MCF 10A (cell line): ENCODE results near the gene AUP1. TPM values are rescaled to one million over a fixed set of nuclear protein-coding genes. Genes with fewer than 3 reads are reported as not detected.
A peak's percentile ranks its signal among the peaks of the same experiment; 100 is the strongest.

Source experiments
- BruUV-seq: library from RNA; stranded (reverse); fragments of 400-500 nt; replicated peaks from 2 replicates; lab custom pipeline; 2021; lab: Mats Ljungman, UMichigan
- CTCF ChIA-PET: fragments of 300-600 bp; sonication (Branson Sonifier 250); formaldehyde crosslinking; extraction: SDS; loops from one replicate; lab custom pipeline; 2021; ENCODE audit warnings: antibody characterized with exemption, inconsistent platforms; lab: Yijun Ruan, JAX
- POLR2A ChIA-PET: fragments of 300-600, 350-650 bp; sonication (Branson Sonifier 250); formaldehyde crosslinking; extraction: SDS; loops from one replicate; lab custom pipeline; 2020; ENCODE audit warnings: antibody characterized with exemption, inconsistent platforms; lab: Yijun Ruan, JAX
- DNase-seq: peaks from one replicate; pipeline ENCODE4 v3.0.0-alpha.2; 2018; ENCODE audit not compliant: unreplicated experiment
- H3K27ac Mint-ChIP-seq: one replicate; pipeline ENCODE4 v1.8.0; 2022; ENCODE audit warnings: mild to moderate bottlenecking, low read depth, mixed read lengths; ENCODE audit not compliant: unreplicated experiment
- H3K27me3 Mint-ChIP-seq: one replicate; pipeline ENCODE4 v1.8.0; 2022; ENCODE audit warnings: mixed read lengths; ENCODE audit not compliant: insufficient read depth, unreplicated experiment
- H3K36me3 Mint-ChIP-seq: one replicate; pipeline ENCODE4 v1.8.0; 2022; ENCODE audit warnings: mild to moderate bottlenecking, moderate library complexity, mixed read lengths; ENCODE audit not compliant: insufficient read depth, unreplicated experiment
- H3K4me1 Mint-ChIP-seq: one replicate; pipeline ENCODE4 v1.8.0; 2022; ENCODE audit warnings: mixed read lengths; ENCODE audit not compliant: insufficient read depth, unreplicated experiment
- H3K4me3 Mint-ChIP-seq: one replicate; pipeline ENCODE4 v1.8.0; 2022; ENCODE audit warnings: mild to moderate bottlenecking, moderate library complexity, mixed read lengths; ENCODE audit not compliant: unreplicated experiment
- H3K9me3 Mint-ChIP-seq: one replicate; pipeline ENCODE4 v1.8.0; 2022; ENCODE audit warnings: mixed read lengths; ENCODE audit not compliant: unreplicated experiment
- CTCF ChIP-seq: fragments of 200-600 bp; IDR thresholded peaks from one replicate; pipeline ENCODE4 v1.8.0; 2022; ENCODE audit warnings: antibody characterized with exemption, mild to moderate bottlenecking; ENCODE audit not compliant: unreplicated experiment
- intact Hi-C: fragments of 100-400 bp; cut with micrococcal nuclease; formaldehyde crosslinking; loops from 2 replicates; pipeline ENCODE4 v1.14.1; 2022
- total RNA-seq: library from RNA; stranded (reverse); gene quantifications from 2 replicates; pipeline ENCODE4 v1.2.3, GENCODE V29; 2022

AUP1 gene
- total RNA-seq, 1 experiment from 2014 or later = 140 TPM

- H3K36me3 Mint-ChIP-seq = peaks cover 21% of the 10 kb centered on the region
- TF ChIP-seq CTCF = no peak
- intact Hi-C loops = no loop called here
- no TSS peak for BruUV-seq
- ChIA-PET CTCF (no interaction called here), POLR2A (no interaction called here)
- H3K9me3 Mint-ChIP-seq = no peaks in the 10 kb centered on the region
- peaks cover 11% of the 10 kb centered on the region for H3K4me1 Mint-ChIP-seq
- no peak for DNase-seq
- H3K27ac Mint-ChIP-seq = no peak within 1 kb of the TSS
- H3K27me3 Mint-ChIP-seq = peaks cover 16% of the 10 kb centered on the region
- peak within 1 kb of the TSS; percentile 51 for H3K4me3 Mint-ChIP-seq
Observed at GRCh38 chr2:74499267-74499939, 30.1 kb downstream of the AUP1 start, which contains the start of gene LBX2. TSS of gene LBX2 (minus strand) at chr2:74499603. CDS start at chr2:74499537, 66 bp downstream.

GRCh38 chr2:74498500-74499266 lies 30.8 kb downstream of the AUP1 start:
- peaks cover 11% of the 10 kb centered on the region for H3K4me1 Mint-ChIP-seq
- H3K4me3 Mint-ChIP-seq = peak overlapping the region; percentile 51
- peaks cover 14% of the 10 kb centered on the region for H3K36me3 Mint-ChIP-seq
- BruUV-seq = no TSS peak
- intact Hi-C loops = no loop called here
- DNase-seq = no peak
- CTCF ChIA-PET = interaction anchor here (1.5 kb wide), 1 partner anchor 15 kb away, joined by 5 read pairs; the partner anchor contains the start of genes CCDC142 and TTC31
- TF ChIP-seq CTCF = no peak
- H3K9me3 Mint-ChIP-seq = no peaks in the 10 kb centered on the region
- peaks cover 16% of the 10 kb centered on the region for H3K27me3 Mint-ChIP-seq
- POLR2A ChIA-PET = interaction anchor here (0.6 to 1.9 kb wide), 3 partner anchors 8 to 87 kb away, joined by 3 to 9 read pairs (median 3); partner anchors contain the start of gene PCGF1
- no peak overlapping the region for H3K27ac Mint-ChIP-seq

DNA sequence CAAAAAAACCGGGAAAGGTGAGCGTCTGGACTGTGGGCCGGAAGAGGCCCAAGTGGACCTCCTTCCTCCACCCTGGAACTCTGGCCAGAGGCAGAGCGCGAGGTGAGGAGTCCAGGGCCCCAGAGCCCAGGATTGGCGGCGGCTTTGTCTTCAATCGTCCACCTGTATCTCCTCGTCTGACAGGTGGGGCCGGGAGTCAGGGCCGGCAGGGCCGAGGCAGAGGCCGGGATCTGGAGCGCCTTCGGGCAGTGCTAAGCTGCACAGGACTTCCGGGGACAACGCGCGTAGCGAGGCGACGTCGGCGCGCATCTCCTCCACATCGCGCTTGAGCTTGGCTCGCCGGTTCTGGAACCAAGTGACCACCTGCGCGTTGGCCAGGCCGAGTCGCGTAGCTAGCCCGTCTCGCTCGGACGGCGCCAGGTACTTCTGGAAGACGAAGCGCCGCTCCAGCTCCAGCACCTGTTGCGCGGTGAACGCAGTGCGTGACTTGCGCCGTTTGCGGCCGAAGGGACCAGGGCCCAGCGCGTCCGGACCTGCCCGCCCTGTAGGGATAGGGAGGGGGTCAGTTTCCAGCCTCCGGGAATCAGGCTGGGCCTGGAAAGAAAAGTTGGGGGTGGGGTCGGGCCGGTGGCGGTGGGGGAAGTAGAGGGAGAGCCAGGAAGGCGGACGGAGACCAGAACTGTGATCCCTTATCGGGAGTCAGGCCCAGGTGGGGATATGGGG lies 31.6 kb downstream of the AUP1 start:
- intact Hi-C loops = no loop called here
- Mint-ChIP-seq H3K4me1 (peaks cover 11% of the 10 kb centered on the region), H3K27me3 (peaks cover 16% of the 10 kb centered on the region), H3K4me3 (peak overlapping the region; percentile 51), H3K27ac (no peak overlapping the region), H3K9me3 (no peaks in the 10 kb centered on the region), H3K36me3 (peaks cover 8% of the 10 kb centered on the region)
- TF ChIP-seq CTCF = no peak
- ChIA-PET CTCF (interaction anchor here (1.5 kb wide), 1 partner anchor 14 kb away, joined by 5 read pairs; the partner anchor contains the start of genes CCDC142 and TTC31), POLR2A (interaction anchor here (0.6 to 1.9 kb wide), 4 partner anchors 9 to 89 kb away, joined by 3 to 9 read pairs (median 4); partner anchors contain the start of gene PCGF1)
- no peak for DNase-seq
- no TSS peak for BruUV-seq
